GDM1 (cell line): ENCODE data around the gene PTPRK.

Experiments used
- DNase-seq: peaks from one replicate; lab custom pipeline; 2025; lab: John Stamatoyannopoulos, UW

PTPRK gene

GRCh38 chr6:128380891-128381290, 139.5 kb downstream of the PTPRK start:
- DNase-seq = no peak

GRCh38 chr6:128379577-128379976, 140.8 kb downstream of the PTPRK start:
- no peak for DNase-seq

- no peak for DNase-seq
Measured at GRCh38 chr6:128376952-128377503, 143.4 kb downstream of the PTPRK start.

GRCh38 chr6:128371136-128371535, 149.3 kb downstream of the PTPRK start:
- DNase-seq = no peak

GRCh38 chr6:128370072-128370471, 150.3 kb downstream of the PTPRK start:
- no peak for DNase-seq

- no peak for DNase-seq
Measured at GRCh38 chr6:128368213-128368944, 152.0 kb downstream of the PTPRK start.

- DNase-seq = no peak
Measured at GRCh38 chr6:128367437-128367836, 153.0 kb downstream of the PTPRK start.

- DNase-seq = no peak
Measured at GRCh38 chr6:128365520-128366160, 154.8 kb downstream of the PTPRK start.

GRCh38 chr6:128364766-128365519, 155.5 kb downstream of the PTPRK start:
- no peak for DNase-seq

GRCh38 chr6:128363020-128363813, 157.2 kb downstream of the PTPRK start:
- no peak for DNase-seq

- no peak for DNase-seq
Measured at GRCh38 chr6:128361378-128361777, 159.0 kb downstream of the PTPRK start.

- DNase-seq = no peak
Measured at GRCh38 chr6:128358244-128358776, 162.1 kb downstream of the PTPRK start.

- DNase-seq = no peak
Measured at GRCh38 chr6:128357392-128358130, 162.8 kb downstream of the PTPRK start.

GRCh38 chr6:128352366-128352765, 168.0 kb downstream of the PTPRK start:
- DNase-seq = no peak

- DNase-seq = no peak
Measured at GRCh38 chr6:128351255-128351514, 169.2 kb downstream of the PTPRK start.

- no peak for DNase-seq
Measured at GRCh38 chr6:128350416-128351254, 169.8 kb downstream of the PTPRK start.

GRCh38 chr6:128347123-128347522, 173.3 kb downstream of the PTPRK start:
- DNase-seq = no peak

- no peak for DNase-seq
Measured at GRCh38 chr6:128346569-128346968, 173.8 kb downstream of the PTPRK start.

- DNase-seq = no peak
Measured at GRCh38 chr6:128345278-128345677, 175.1 kb downstream of the PTPRK start.

- DNase-seq = no peak
Measured at GRCh38 chr6:128343706-128344105, 176.7 kb downstream of the PTPRK start.
